Stomach (tissue), 9 donors: ENCODE data around the gene RANBP10. TPM values are rescaled to one million over a fixed set of nuclear protein-coding genes. Genes with fewer than 3 reads are reported as not detected.

ENCODE experiments used
- DNase-seq, 2 donors: peaks; one replicate each; pipeline versions ENCODE4 v3.0.0 to v3.0.0-alpha.2; 2013 to 2019
- H3K27ac ChIP-seq, 5 donors: fragments of 200-600 bp in 4 of 5; sonication (generic) in 4 of 5; one replicate each; pipeline ENCODE4 v1.5.1; 2013 to 2019; ENCODE audit warnings: mild to moderate bottlenecking in 1 of 5, moderate library complexity in 1 of 5
- H3K27me3 ChIP-seq, 3 donors: fragments of 200-600 bp; sonication (generic); one replicate each; pipeline ENCODE4 v1.5.1; 2017 to 2019; ENCODE audit warnings: mixed run types in 1 of 3
- H3K36me3 ChIP-seq, 4 donors: fragments of 200-600 bp; sonication (generic); 1 replicate in 3 of 4; 2 replicates in 1 of 4; pipeline ENCODE4 v1.5.1; 2016 to 2019
- H3K4me1 ChIP-seq, 4 donors: fragments of 200-600 bp; sonication (generic); one replicate each; pipeline ENCODE4 v1.5.1; 2016 to 2019
- H3K4me3 ChIP-seq, 4 donors: fragments of 200-600 bp; sonication (generic) in 3 of 4; one replicate each; pipeline ENCODE4 v1.5.1; 2016 to 2019; ENCODE audit warnings: mild to moderate bottlenecking in 1 of 4
- H3K9me3 ChIP-seq, 4 donors: fragments of 200-600 bp; sonication (generic); one replicate each; pipeline ENCODE4 v1.5.1; 2016 to 2019
- EP300 ChIP-seq: sonication (generic); formaldehyde crosslinking; IDR thresholded peaks from one replicate; pipeline ENCODE4 v1.6.1; 2017; ENCODE audit warnings: antibody characterized with exemption
- POLR2A ChIP-seq, 4 donors: fragments of 450-650 bp; IDR thresholded peaks; one replicate each; pipeline ENCODE4 v1.6.1; 2016; ENCODE audit warnings: antibody characterized with exemption in 4 of 4, control low read depth in 2 of 4, mild to moderate bottlenecking in 1 of 4, moderate library complexity in 1 of 4
- POLR2AphosphoS5 ChIP-seq, 3 donors: sonication (generic); formaldehyde crosslinking; IDR thresholded peaks; one replicate each; pipeline ENCODE4 v1.6.1; 2016; ENCODE audit warnings: antibody characterized with exemption in 3 of 3
- WGBS, 5 donors: extraction: QIAGEN DNeasy Blood & Tissue Kit in 3 of 5; methylation state at CpG; one replicate each; pipeline versions ENCODE4 v1.1.5 to v1.1.7; 2013 to 2018; 5-methylcytosine and 5-hydroxymethylcytosine counted together
- intact Hi-C: fragments of 100-400 bp; cut with DNase I; formaldehyde crosslinking; loops from one replicate; pipeline ENCODE4 v1.15.1; 2023; ENCODE audit warnings: low total_unique reads
- polyA plus RNA-seq, 3 donors: library from polyadenylated mRNA; stranded (reverse); fragments of 200-250 nt; gene quantifications; one replicate each; pipeline ENCODE4 v1.2.3, GENCODE V29; 2013
- total RNA-seq, 5 donors: library from RNA; depleted of rRNA; stranded (reverse); fragments of >200 nt; gene quantifications; one replicate each; pipeline versions ENCODE4 v1.1.0 to v1.2.3, GENCODE V29; 2014 to 2016
- TF ChIP-seq, protein P1 (sequence below), 7 experiments: fragments of 450-650 bp in 4 of 7; fragments of 200-600 bp in 3 of 7; sonication (generic) in 3 of 7; IDR thresholded peaks; one replicate each; pipeline ENCODE4 v1.5.1; 2016 to 2019; ENCODE audit warnings: antibody characterized with exemption in 7 of 7, control low read depth in 2 of 7, mild to moderate bottlenecking in 1 of 7
- donor health status: healthy with polysubstance abuse.
- donor health status: Bipolar disorder and iron deficiency.
- donor health status: healthy.

The RANBP10 gene
- total and polyA plus RNA-seq, 8 donors = 2.9 to 37.3 (median 8.0) TPM

DNA sequence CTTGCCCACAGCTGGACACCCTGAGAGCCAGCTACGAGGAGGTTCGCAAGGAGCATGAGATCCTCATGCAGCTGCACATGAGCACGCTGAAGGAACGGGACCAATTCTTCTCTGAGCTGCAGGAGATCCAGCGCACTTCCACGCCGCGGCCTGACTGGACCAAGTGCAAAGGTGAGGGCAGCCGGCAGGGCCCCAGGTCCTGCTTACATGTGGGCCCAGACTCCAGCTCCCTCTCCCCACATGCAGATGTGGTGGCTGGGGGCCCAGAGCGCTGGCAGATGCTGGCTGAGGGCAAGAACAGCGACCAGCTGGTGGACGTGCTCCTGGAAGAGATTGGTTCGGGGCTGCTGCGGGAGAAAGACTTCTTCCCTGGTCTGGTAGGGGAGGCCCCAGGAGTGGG is 19.5 kb upstream of the RANBP10 start:
- H3K27me3 ChIP-seq = no peaks in the 10 kb centered on the region
- H3K4me1 ChIP-seq = no peaks in the 10 kb centered on the region
- WGBS, 5 donors = 81 to 93% (median 90%) methylated on average over 12 to 14 of the region's 14 CpGs
- no peaks in the 10 kb centered on the region for H3K9me3 ChIP-seq
- no peak overlapping the region for H3K27ac ChIP-seq
- intact Hi-C loops = loop anchor here (10.0 kb wide), 1 partner anchor 109 kb away; the partner anchor contains the start of genes CTRL and PSMB10
- H3K36me3 ChIP-seq = peaks cover 25 to 52% (median 49%) of the 10 kb centered on the region in 4 donors
- H3K4me3 ChIP-seq = no peak overlapping the region
- no peak for DNase-seq
- TF ChIP-seq EP300 (no peak), POLR2AphosphoS5 (IDR thresholded peaks at IDR 0.05) (no peak), POLR2A (IDR thresholded peaks at IDR 0.05) (no peak)
- TF ChIP-seq, protein P1, sequence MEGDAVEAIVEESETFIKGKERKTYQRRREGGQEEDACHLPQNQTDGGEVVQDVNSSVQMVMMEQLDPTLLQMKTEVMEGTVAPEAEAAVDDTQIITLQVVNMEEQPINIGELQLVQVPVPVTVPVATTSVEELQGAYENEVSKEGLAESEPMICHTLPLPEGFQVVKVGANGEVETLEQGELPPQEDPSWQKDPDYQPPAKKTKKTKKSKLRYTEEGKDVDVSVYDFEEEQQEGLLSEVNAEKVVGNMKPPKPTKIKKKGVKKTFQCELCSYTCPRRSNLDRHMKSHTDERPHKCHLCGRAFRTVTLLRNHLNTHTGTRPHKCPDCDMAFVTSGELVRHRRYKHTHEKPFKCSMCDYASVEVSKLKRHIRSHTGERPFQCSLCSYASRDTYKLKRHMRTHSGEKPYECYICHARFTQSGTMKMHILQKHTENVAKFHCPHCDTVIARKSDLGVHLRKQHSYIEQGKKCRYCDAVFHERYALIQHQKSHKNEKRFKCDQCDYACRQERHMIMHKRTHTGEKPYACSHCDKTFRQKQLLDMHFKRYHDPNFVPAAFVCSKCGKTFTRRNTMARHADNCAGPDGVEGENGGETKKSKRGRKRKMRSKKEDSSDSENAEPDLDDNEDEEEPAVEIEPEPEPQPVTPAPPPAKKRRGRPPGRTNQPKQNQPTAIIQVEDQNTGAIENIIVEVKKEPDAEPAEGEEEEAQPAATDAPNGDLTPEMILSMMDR (IDR thresholded peaks at IDR 0.05) = no peak

DNA sequence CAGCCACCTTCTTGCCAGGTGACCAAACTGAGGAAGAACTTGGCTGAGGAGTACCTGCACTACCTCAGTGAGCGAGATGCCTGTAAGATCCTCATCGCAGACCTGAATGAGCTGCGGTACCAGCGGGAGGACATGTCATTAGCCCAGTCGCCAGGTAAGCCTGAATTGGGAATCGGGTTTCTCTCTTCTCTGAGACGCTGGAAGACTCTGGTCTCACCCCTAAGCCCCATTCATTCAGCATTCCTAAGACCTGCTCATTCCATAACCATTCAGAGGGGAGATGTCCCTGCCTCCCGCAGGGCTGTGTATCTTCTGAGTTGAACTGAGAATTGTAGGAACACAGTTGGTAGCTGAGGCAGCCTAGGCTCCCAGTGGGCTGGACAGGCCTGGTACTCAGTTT is 18.8 kb upstream of the RANBP10 start:
- intact Hi-C loops = loop anchor here (10.0 kb wide), 1 partner anchor 110 kb away; the partner anchor contains the start of genes CTRL and PSMB10
- TF ChIP-seq, protein P1 (IDR thresholded peaks at IDR 0.05) = no peak
- TF ChIP-seq POLR2AphosphoS5 (IDR thresholded peaks at IDR 0.05) (no peak), POLR2A (IDR thresholded peaks at IDR 0.05) (no peak), EP300 (no peak)
- DNase-seq = no peak

DNA sequence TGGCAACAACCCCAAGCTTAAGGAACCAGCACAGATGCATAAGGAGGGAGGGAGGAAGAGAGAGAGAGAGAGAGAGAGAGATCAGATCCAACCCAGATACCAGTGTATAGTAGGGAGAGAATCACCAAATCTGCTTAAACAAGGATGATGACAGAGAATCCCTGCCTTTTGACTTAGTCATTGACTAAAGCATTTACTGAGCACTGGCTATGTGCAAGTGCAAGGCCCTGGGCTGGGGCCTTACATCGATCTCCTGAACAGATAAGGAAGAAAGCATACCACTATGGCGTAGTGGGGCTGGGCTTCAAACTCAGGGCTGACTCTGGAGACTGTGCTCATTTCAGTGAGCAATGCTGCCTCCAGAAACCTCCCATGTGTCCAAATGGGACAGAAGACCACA is 16.2 kb upstream of the RANBP10 start:
- no peaks in the 10 kb centered on the region for H3K27me3 ChIP-seq
- DNase-seq = no peak
- intact Hi-C loops = loop anchor here (10.0 kb wide), 1 partner anchor 112 kb away; the partner anchor contains the start of genes CTRL and PSMB10
- no peak overlapping the region for H3K4me3 ChIP-seq
- H3K9me3 ChIP-seq = no peaks in the 10 kb centered on the region
- TF ChIP-seq POLR2AphosphoS5 (IDR thresholded peaks at IDR 0.05) = no peak
- TF ChIP-seq, protein P1 (IDR thresholded peaks at IDR 0.05) = no peak
- WGBS, 5 donors = 73 to 96% (median 93%) methylated on average over 2 of the region's 2 CpGs
- H3K36me3 ChIP-seq = peaks cover 0 to 18% (median 15%) of the 10 kb centered on the region in 4 donors
- H3K4me1 ChIP-seq = no peaks in the 10 kb centered on the region
- H3K27ac ChIP-seq = no peak overlapping the region

More for the DNA sequence above, 18.8 kb upstream of the RANBP10 start:
- peaks cover 17 to 44% (median 41%) of the 10 kb centered on the region in 4 donors for H3K36me3 ChIP-seq
- no peak overlapping the region for H3K27ac ChIP-seq
- no peaks in the 10 kb centered on the region for H3K4me1 ChIP-seq
- H3K4me3 ChIP-seq = no peak overlapping the region
- no peaks in the 10 kb centered on the region for H3K9me3 ChIP-seq
- H3K27me3 ChIP-seq = no peaks in the 10 kb centered on the region
- WGBS, 5 donors = 77 to 95% (median 86%) methylated on average over 5 to 8 of the region's 8 CpGs

DNA sequence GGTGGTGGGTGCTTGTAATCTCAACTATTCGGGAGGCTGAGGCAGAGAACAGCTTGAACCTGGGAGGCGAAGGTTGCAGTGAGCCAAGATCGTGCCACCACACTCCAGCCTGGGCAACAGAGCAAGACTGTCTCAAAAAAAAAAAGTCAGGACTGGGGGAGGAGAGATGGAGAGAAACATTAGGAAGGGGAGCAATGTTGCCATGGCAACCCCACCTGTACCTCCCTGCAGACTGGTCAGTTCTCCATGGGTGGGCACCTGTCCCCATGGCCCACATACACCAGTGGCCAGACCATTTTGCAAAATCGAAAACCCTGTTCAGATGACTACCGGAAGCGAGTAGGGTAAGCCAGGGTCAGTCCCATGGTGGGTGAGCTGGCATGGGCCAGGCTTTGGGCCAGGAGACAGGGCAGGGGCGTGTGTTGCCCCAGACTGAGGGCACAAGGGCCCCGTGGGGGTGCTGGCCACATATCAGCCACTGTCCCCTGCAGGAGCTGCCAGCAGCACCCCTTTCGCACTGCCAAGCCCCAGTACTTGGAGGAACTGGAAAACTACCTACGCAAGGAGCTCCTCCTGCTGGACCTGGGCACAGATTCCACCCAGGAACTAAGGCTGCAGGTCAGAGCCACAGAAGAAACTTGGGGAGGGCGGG is 14.4 kb upstream of the RANBP10 start:
- H3K9me3 ChIP-seq = no peaks in the 10 kb centered on the region
- H3K4me3 ChIP-seq = no peak overlapping the region
- H3K27ac ChIP-seq = no peak overlapping the region
- TF ChIP-seq EP300 = no peak
- no peak for TF ChIP-seq POLR2A (IDR thresholded peaks at IDR 0.05)
- TF ChIP-seq POLR2AphosphoS5 (IDR thresholded peaks at IDR 0.05) = no peak
- TF ChIP-seq, protein P1 (IDR thresholded peaks at IDR 0.05) = no peak
- intact Hi-C loops = loop anchor here (10.0 kb wide), 1 partner anchor 114 kb away; the partner anchor contains the start of genes CTRL and PSMB10
- WGBS, 5 donors = 84 to 90% (median 88%) methylated on average over 9 to 11 of the region's 11 CpGs
- H3K27me3 ChIP-seq = no peaks in the 10 kb centered on the region
- peaks cover 0 to 9% (median 3%) of the 10 kb centered on the region in 4 donors for H3K4me1 ChIP-seq
- no peak for DNase-seq
- H3K36me3 ChIP-seq = peaks cover 0 to under 1% (median 0%) of the 10 kb centered on the region in 4 donors
